HG03159 (cell line): ENCODE results near the gene LMF1.
"Not testable (repeated sequence)": the region's sequence is repeated elsewhere in the genome, so short reads cannot be mapped to it uniquely, and the experiment has no call there.

Experiments used
- ATAC-seq: cut with Tn5 transposase; IDR thresholded peaks from one replicate; pipeline ENCODE4 v1.9.1; 2021; ENCODE audit warnings: mild to moderate bottlenecking, moderate library complexity; ENCODE audit not compliant: unreplicated experiment

Gene LMF1

GRCh38 chr16:886084-886543 is 84.7 kb downstream of the LMF1 start:
- ATAC-seq = no peak

GRCh38 chr16:885391-885790 is 85.4 kb downstream of the LMF1 start:
- no peak for ATAC-seq

- no peak for ATAC-seq
Measured at GRCh38 chr16:884232-884631, 86.6 kb downstream of the LMF1 start.

GRCh38 chr16:883781-884180 is 87.0 kb downstream of the LMF1 start:
- no peak for ATAC-seq

- no peak for ATAC-seq
Measured at GRCh38 chr16:883340-883739, 87.4 kb downstream of the LMF1 start.

- not testable (repeated sequence) for ATAC-seq
Measured at GRCh38 chr16:882671-883070, 88.1 kb downstream of the LMF1 start.

- no peak for ATAC-seq
Measured at GRCh38 chr16:882256-882655, 88.5 kb downstream of the LMF1 start.

- no peak for ATAC-seq
Measured at GRCh38 chr16:881219-882097, 89.3 kb downstream of the LMF1 start.

GRCh38 chr16:880471-881171 is 90.2 kb downstream of the LMF1 start:
- ATAC-seq = no peak

GRCh38 chr16:879986-880385 is 90.8 kb downstream of the LMF1 start:
- ATAC-seq = no peak

- no peak for ATAC-seq
Measured at GRCh38 chr16:879461-879861, 91.3 kb downstream of the LMF1 start.

- no peak for ATAC-seq
Measured at GRCh38 chr16:878886-879285, 91.9 kb downstream of the LMF1 start.

- no peak for ATAC-seq
Measured at GRCh38 chr16:878072-878784, 92.6 kb downstream of the LMF1 start.

GRCh38 chr16:877242-878071 is 93.3 kb downstream of the LMF1 start:
- no peak for ATAC-seq

GRCh38 chr16:876523-877241 is 94.1 kb downstream of the LMF1 start:
- no peak for ATAC-seq

GRCh38 chr16:876041-876335 is 94.8 kb downstream of the LMF1 start:
- ATAC-seq = no peak

GRCh38 chr16:875182-876040 is 95.4 kb downstream of the LMF1 start:
- ATAC-seq = no peak

GRCh38 chr16:874366-875181 is 96.2 kb downstream of the LMF1 start:
- no peak for ATAC-seq
